ENCODE measurements around the gene ERGIC1. TPM values are rescaled to one million over a fixed set of nuclear protein-coding genes. Genes with fewer than 3 reads are reported as not detected.

ERGIC1 gene
- total RNA-seq, 2 experiments from 2014 or later: 43.4 to 45.0 TPM

DNA sequence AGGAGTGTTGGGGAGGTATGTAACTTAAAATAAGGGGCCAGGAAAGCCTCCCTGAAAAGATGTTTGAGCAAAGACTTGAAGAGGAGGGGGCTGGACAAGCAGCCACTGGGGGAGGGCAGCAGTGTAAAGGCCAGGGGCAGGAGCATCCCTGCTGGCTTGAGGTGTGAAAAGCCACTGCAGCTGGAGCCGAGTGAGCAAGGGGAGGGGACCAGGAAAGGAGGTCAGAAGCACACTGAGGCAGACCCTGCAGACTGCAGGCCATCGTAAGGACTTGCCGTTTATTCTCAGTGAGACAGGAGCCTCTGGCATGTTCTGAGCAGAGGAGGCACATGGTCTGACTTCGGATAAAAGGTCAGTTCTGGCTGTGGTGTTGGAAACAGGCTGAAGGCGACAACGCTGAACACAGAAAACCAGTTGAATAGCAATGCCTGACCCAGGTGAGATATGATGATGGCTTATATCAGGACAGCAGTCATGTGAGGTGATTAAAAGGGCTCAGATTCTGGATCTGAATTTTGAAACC lies 10.2 kb upstream of the ERGIC1 start:
- Mint-ChIP-seq H3K4me1 (no peaks in the 10 kb centered on the region), H3K4me3 (no peak overlapping the region), H3K27me3 (no peaks in the 10 kb centered on the region), H3K36me3 (ENCODE audit: low read depth) (peaks cover 10% of the 10 kb centered on the region), H3K27ac (no peak overlapping the region), H3K9me3 (peaks cover 10% of the 10 kb centered on the region)
- ChIA-PET POLR2A (no interaction called here), CTCF (interaction anchor here (1.0 kb wide), 1 partner anchor 11 kb away, joined by 4 read pairs; no protein-coding TSS in a partner anchor)
- DNase-seq: no peak

DNA sequence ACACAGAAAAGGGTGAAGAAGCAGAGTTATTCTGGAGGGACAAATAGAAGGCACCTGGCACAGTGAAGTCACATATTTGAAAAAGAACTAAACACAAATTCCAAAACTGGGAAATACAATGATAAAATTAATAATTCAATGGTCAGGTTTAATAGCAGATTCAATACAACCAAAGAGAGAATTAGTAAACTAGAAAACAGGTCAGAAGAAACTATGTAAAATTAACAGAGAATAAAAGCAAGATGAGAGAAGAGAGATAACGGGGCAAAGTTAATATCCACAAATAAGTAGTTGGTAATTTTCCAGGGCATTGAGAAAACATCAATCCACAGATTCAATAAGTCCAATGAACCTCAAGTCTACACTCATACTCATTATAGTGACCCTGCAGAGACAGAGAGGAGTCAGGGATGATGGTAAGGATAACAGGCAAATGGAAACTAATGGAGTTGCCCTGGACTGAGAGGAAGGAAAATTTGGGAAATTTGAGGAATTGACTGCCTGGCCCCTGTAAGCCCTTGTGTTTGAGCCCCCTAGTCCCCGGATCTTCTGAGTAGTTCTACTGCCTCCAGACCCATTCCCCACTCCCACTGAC lies 8.3 kb upstream of the ERGIC1 start:
- Mint-ChIP-seq H3K9me3 (peaks cover 10% of the 10 kb centered on the region), H3K4me1 (no peaks in the 10 kb centered on the region)
- CTCF ChIA-PET: no interaction called here

DNA sequence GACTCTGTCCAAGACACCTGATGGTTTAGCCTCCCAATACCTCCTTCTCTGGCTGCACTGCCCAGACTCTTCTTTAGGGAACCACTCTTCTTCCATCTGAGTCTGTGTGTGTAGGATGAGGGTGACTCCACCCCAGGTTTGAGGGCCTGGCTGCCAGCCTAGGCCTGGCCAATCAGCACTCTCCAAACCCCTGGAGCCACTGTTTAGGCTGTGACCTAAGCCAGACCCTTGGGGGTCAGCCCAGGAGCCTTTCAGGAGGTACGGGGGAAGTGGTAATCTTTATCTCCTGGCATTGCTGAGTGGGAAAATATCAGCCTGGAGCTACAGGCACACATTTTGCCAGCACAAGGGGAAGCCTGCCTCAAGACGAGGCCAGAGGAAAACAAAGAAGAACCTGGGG lies 6.2 kb upstream of the ERGIC1 start:
- Mint-ChIP-seq H3K4me1 (peaks cover 2% of the 10 kb centered on the region), H3K27me3 (no peaks in the 10 kb centered on the region), H3K36me3 (ENCODE audit: low read depth) (peaks cover 10% of the 10 kb centered on the region), H3K4me3 (no peak overlapping the region), H3K9me3 (peaks cover 10% of the 10 kb centered on the region), H3K27ac (no peak overlapping the region)
- ChIA-PET POLR2A (no interaction called here), CTCF (no interaction called here)
- no peak for DNase-seq

More for the DNA sequence above, 8.3 kb upstream of the ERGIC1 start:
- DNase-seq: no peak
- POLR2A ChIA-PET: no interaction called here
- H3K27me3 Mint-ChIP-seq: no peaks in the 10 kb centered on the region
- peaks cover 10% of the 10 kb centered on the region for H3K36me3 Mint-ChIP-seq (ENCODE audit: low read depth)
- no peak overlapping the region for H3K4me3 Mint-ChIP-seq
- no peak overlapping the region for H3K27ac Mint-ChIP-seq

DNA sequence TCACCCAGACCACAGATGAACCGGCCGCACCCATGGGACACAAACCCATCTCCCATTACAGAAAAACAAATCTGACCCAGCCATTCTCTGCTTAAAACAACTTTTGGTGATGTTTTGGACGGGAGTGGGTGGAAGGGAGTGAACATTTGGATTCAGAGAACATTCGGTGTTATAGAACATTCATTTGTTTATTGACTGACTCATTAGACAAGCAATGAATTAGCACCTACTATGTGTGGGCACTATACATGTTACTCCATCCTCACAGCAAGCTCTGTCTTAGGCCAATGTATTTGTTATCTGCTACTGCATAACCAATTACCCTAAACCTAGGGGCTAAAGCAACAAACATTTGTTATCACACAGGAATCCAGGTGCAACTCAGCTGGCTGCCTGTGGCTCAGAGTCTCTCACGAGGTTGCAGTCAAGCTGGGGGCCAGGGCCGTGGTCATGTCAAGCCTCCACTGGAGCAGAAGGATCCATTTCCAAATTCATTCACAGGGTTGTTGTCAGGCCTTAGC lies 5.1 kb upstream of the ERGIC1 start:
- ChIA-PET POLR2A (no interaction called here), CTCF (interaction anchor here (1.1 to 2.2 kb wide), 2 partner anchors 22 to 57 kb away, joined by 4 to 8 read pairs; no protein-coding TSS in a partner anchor)
- Mint-ChIP-seq H3K9me3 (peaks cover 10% of the 10 kb centered on the region), H3K4me3 (no peak overlapping the region), H3K27ac (no peak overlapping the region), H3K36me3 (ENCODE audit: low read depth) (peaks cover 10% of the 10 kb centered on the region), H3K4me1 (peaks cover 6% of the 10 kb centered on the region), H3K27me3 (no peaks in the 10 kb centered on the region)
- no peak for DNase-seq

DNA sequence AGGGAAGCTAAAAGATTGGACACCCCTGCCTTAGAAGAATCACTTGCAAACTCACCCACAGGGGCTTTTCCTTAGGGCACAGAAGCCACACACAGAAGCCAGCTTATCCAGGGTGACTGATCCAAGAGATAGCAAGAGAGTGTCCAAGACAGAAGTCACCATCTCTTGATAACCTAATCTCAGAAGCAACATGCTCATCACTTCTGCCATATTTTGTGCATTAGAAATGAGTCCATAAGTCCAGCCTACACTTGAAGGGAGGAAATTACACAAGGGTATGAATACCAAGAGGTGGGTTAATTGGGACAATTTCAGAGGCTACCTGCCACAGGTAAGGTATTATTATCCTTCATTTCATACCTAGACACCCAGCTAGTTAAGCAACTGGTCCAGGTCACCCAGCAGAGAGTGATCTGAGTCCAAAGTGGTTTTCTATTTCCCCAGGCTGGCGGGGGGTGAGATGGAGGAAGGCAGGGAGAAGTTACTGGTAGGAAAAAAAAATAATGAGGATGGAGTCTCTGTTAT lies 3.7 kb upstream of the ERGIC1 start:
- Mint-ChIP-seq H3K27ac (no peak overlapping the region), H3K4me1 (peaks cover 10% of the 10 kb centered on the region), H3K27me3 (no peaks in the 10 kb centered on the region), H3K36me3 (ENCODE audit: low read depth) (peaks cover 7% of the 10 kb centered on the region), H3K9me3 (peaks cover 7% of the 10 kb centered on the region), H3K4me3 (no peak overlapping the region)
- POLR2A ChIA-PET: interaction anchor here (0.8 kb wide), 1 partner anchor 53 kb away, joined by 4 read pairs; no protein-coding TSS in a partner anchor
- no peak for DNase-seq
- CTCF ChIA-PET: interaction anchor here (1.5 to 2.2 kb wide), 3 partner anchors 9 to 58 kb away, joined by 3 to 8 read pairs (median 4); no protein-coding TSS in a partner anchor

DNA sequence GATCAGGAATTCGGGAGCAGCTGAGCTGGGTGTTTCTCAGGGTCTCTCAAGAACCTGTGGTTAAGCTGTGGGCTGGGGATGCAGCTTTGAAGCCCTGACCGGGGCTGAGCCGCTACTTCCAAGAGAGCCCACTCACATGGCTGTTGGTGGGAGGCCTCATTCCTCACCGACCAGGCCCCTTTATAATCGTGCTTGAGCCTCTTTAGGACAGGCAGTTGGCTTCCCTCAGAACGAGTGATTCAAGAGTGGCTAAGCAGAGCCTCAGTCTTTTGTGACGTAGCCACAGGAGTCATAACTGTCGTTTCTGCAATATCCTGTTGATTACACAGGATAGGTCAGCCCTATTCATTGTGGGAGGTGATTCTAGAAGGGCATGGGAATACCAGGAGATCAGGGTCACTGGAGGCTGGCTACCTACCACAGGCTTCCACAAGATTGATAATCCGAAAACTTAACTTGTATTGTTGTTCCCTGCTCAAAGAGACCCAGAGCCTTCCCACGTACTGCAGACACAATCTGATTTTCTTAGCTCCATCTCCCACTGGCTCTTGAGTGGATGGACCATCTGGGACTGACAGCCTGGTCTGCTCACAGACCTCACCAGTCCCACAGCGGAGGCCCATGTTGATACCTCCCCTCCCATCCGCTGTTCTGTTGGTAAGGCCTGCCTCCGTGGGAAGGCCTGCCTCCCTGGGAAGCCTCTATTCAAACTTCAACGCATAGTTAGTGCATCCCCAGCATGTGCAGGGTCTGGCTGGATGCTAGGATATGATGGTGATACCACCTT lies 3.0 kb upstream of the ERGIC1 start:
- H3K27ac Mint-ChIP-seq: peak overlapping the region; percentile 66
- DNase-seq: no peak
- peaks cover 15% of the 10 kb centered on the region for H3K4me1 Mint-ChIP-seq
- no peaks in the 10 kb centered on the region for H3K27me3 Mint-ChIP-seq
- H3K36me3 Mint-ChIP-seq (ENCODE audit: low read depth): peaks cover 2% of the 10 kb centered on the region
- CTCF ChIA-PET: interaction anchor here (0.6 to 2.2 kb wide), 4 partner anchors 8 to 97 kb away, joined by 3 to 8 read pairs (median 4); no protein-coding TSS in a partner anchor
- H3K9me3 Mint-ChIP-seq: no peaks in the 10 kb centered on the region
- POLR2A ChIA-PET: interaction anchor here (0.8 kb wide), 1 partner anchor 53 kb away, joined by 4 read pairs; no protein-coding TSS in a partner anchor
- no peak overlapping the region for H3K4me3 Mint-ChIP-seq

- no peak for DNase-seq
- H3K9me3 Mint-ChIP-seq: no peaks in the 10 kb centered on the region
- CTCF ChIA-PET: interaction anchor here (1.0 kb wide), 1 partner anchor 22 kb away, joined by 4 read pairs; no protein-coding TSS in a partner anchor
- H3K27me3 Mint-ChIP-seq: no peaks in the 10 kb centered on the region
- POLR2A ChIA-PET: no interaction called here
- H3K36me3 Mint-ChIP-seq (ENCODE audit: low read depth): peaks cover 10% of the 10 kb centered on the region
- peaks cover 31% of the 10 kb centered on the region for H3K4me1 Mint-ChIP-seq
- H3K27ac Mint-ChIP-seq: no peak overlapping the region
- H3K4me3 Mint-ChIP-seq: peak overlapping the region; percentile 83
Observed at GRCh38 chr5:172832383-172833315, 1.4 kb upstream of the ERGIC1 start.

DNA sequence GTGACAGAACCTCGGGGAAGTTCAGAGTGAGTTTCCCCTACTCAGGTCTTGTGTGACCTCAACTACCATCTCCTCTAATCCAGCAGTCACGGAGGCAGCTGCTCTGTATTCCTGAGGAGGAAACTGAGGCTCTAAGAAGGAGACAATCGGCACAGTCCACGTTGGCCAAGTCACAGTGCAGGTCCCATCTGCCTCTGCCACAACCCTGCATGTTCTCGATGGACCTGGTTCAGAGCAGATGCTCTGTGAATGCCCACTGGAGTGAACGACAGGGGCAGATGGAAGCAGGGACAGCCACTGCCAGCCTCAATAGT lies 722 bp upstream of the ERGIC1 start:
- DNase-seq: no peak
- Mint-ChIP-seq H3K4me1 (peaks cover 38% of the 10 kb centered on the region), H3K4me3 (peak overlapping the region; percentile 83), H3K9me3 (no peaks in the 10 kb centered on the region), H3K36me3 (ENCODE audit: low read depth) (peaks cover 11% of the 10 kb centered on the region), H3K27me3 (no peaks in the 10 kb centered on the region), H3K27ac (peak overlapping the region; percentile 31)
- ChIA-PET POLR2A (no interaction called here), CTCF (no interaction called here)

GRCh38 chr5:172834415-172835289 lies 601 bp downstream of the ERGIC1 start:
- Mint-ChIP-seq H3K4me3 (peak overlapping the region; percentile 83), H3K9me3 (no peaks in the 10 kb centered on the region), H3K27ac (peak overlapping the region; percentile 86), H3K27me3 (no peaks in the 10 kb centered on the region), H3K4me1 (peaks cover 38% of the 10 kb centered on the region), H3K36me3 (ENCODE audit: low read depth) (peaks cover 11% of the 10 kb centered on the region)
- ChIA-PET POLR2A (interaction anchor here (1.2 kb wide), 1 partner anchor 64 kb away, joined by 3 read pairs; no protein-coding TSS in a partner anchor), CTCF (interaction anchor here (0.6 to 4.3 kb wide), 3 partner anchors 10 to 63 kb away, joined by 3 to 16 read pairs (median 4); partner anchors contain the start of gene DUSP1)
- DNase-seq: no peak

DNA sequence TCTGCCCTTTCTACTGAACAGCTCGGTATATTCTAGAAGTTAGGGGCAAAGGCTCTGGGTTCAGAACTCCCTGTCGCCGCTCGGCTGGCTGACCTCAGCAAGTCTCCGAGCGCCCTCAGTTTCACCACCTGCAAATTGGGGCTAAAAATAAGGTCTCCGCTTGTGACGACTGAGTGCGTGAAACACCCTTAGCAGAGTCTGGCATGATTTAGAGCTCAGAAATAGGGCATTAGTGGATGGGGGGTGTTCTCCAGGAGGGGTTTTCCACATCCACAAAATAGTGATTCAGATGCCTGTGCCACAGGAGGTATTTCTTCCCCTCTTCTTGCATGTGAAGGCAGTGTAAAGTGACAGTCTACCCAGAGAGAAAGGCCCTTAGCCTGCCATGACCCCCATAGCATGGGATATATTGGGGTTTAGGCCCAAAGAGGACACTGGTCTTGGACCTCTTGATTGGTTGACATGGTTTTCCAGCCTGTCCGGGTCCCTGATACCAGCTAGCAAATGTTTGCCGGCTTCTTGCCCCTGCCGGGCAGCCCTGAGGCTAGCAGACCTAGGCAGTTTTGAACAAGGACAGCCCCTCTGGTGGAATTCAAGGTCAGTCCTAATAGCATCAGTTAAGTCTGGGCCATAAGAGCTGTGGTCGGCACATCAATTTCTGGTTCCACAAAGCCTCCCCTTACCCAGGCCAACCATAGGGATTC lies 1.4 kb downstream of the ERGIC1 start:
- H3K36me3 Mint-ChIP-seq (ENCODE audit: low read depth): peaks cover 11% of the 10 kb centered on the region
- no peaks in the 10 kb centered on the region for H3K9me3 Mint-ChIP-seq
- H3K27me3 Mint-ChIP-seq: no peaks in the 10 kb centered on the region
- H3K4me1 Mint-ChIP-seq: peaks cover 38% of the 10 kb centered on the region
- peak overlapping the region; percentile 75 for H3K27ac Mint-ChIP-seq
- ChIA-PET CTCF (interaction anchor here (0.6 to 4.3 kb wide), 5 partner anchors 11 to 64 kb away, joined by 3 to 16 read pairs (median 3); partner anchors contain the start of gene DUSP1), POLR2A (interaction anchor here (1.2 kb wide), 1 partner anchor 65 kb away, joined by 3 read pairs; no protein-coding TSS in a partner anchor)
- no peak for DNase-seq
- peak overlapping the region; percentile 83 for H3K4me3 Mint-ChIP-seq

DNA sequence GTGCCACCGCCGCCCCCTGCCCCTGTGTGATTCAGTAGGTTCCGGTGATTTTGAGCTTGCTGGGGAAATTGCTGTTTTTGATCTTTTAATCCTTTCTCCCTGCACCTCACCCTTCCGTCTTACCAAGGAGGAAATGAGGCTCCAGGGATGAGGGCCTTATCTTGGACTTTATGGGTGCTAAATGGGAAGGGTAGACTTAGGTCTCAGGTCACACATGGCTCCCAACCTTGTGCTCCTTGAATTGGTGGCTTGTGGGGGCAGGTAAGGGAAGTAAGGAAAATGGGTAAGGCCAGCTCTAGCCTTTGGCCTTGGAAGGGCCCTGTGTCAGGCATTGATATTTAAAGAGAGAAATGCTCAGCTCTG lies 1.9 kb downstream of the ERGIC1 start:
- DNase-seq: no peak
- Mint-ChIP-seq H3K27ac (peak overlapping the region; percentile 76), H3K4me1 (peaks cover 38% of the 10 kb centered on the region), H3K36me3 (ENCODE audit: low read depth) (peaks cover 11% of the 10 kb centered on the region), H3K27me3 (no peaks in the 10 kb centered on the region), H3K9me3 (no peaks in the 10 kb centered on the region), H3K4me3 (peak overlapping the region; percentile 83)
- CTCF ChIA-PET: interaction anchor here (1.2 to 4.3 kb wide), 3 partner anchors 14 to 64 kb away, joined by 3 to 16 read pairs (median 3); partner anchors contain the start of gene DUSP1
- POLR2A ChIA-PET: interaction anchor here (1.2 kb wide), 1 partner anchor 66 kb away, joined by 3 read pairs; no protein-coding TSS in a partner anchor
